Measurements from ENCODE around the gene TIGAR. TPM values are rescaled to one million over a fixed set of nuclear protein-coding genes. Genes with fewer than 3 reads are reported as not detected.

The TIGAR gene
- total RNA-seq, 1 donor from 2014 or later, result 13.6 TPM

DNA sequence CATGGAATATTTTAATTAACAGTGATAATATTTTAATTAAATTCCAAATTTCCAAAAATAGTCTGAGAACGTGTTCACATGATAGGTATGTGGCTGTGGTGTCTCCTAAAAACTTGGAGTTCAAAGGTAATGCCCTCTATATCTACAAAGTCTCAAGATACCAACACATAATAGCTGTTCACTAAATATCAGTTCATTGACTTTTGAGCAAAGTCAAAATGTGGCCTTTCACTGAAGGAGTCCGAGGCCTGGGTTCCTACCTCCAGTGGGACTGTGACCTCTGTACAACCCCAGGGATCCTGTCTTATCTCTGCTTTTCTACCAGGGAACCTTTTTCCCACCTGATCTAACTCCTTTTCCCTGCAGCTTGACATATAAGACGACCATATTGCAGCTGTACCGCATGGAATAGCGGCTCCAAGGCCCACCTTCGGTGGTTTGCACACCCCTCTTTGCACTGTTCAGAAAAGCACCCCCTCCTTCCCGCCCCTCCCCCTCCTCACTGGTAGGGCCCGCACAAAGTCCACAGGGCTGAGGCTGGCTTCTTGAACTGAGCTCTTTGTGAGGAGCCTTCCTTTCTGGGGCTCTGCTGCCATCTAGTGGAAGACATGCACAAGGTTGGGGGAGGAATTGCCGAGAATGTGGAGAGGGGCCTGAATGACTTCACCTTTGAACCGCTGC is 44.3 kb upstream of the TIGAR start:
- TF ChIP-seq, protein P1, sequence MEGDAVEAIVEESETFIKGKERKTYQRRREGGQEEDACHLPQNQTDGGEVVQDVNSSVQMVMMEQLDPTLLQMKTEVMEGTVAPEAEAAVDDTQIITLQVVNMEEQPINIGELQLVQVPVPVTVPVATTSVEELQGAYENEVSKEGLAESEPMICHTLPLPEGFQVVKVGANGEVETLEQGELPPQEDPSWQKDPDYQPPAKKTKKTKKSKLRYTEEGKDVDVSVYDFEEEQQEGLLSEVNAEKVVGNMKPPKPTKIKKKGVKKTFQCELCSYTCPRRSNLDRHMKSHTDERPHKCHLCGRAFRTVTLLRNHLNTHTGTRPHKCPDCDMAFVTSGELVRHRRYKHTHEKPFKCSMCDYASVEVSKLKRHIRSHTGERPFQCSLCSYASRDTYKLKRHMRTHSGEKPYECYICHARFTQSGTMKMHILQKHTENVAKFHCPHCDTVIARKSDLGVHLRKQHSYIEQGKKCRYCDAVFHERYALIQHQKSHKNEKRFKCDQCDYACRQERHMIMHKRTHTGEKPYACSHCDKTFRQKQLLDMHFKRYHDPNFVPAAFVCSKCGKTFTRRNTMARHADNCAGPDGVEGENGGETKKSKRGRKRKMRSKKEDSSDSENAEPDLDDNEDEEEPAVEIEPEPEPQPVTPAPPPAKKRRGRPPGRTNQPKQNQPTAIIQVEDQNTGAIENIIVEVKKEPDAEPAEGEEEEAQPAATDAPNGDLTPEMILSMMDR (IDR thresholded peaks at IDR 0.05; ENCODE audit: borderline replicate concordance), result peak; percentile 92
- Histone ChIP-seq H3K9me3 (replicated peaks) (no peaks in the 10 kb centered on the region), H3K4me1 (peaks cover 93% of the 10 kb centered on the region), H3K4me3 (peak overlapping the region; percentile 86), H3K27ac (replicated peaks) (peak overlapping the region; percentile 97), H3K27me3 (ENCODE audit: low read depth) (peaks cover 41% of the 10 kb centered on the region), H3K36me3 (peaks cover 39% of the 10 kb centered on the region)
- intact Hi-C loops (cut with micrococcal nuclease), result loop anchor here (5.0 to 10.0 kb wide), 2 partner anchors 169 to 282 kb away; no protein-coding TSS in a partner anchor
- DNase-seq, result peak; percentile 82

DNA sequence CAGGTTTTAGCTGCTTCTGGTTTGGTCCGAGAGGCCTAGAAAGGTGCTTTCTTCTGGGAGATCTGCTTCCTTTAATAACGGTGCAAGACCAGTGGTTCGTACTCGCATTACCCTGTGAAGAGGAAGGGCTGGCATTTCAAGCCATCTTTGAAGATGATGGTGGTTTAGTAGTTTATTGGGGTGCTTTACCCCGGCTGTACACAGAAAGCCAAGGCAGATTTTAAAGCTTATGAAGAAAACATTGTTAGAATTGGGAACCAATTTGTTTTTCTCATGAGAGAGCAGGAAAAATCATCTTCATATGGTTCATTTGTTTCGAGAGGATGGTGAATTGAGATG is 43.8 kb upstream of the TIGAR start:
- Histone ChIP-seq H3K9me3 (replicated peaks) (no peaks in the 10 kb centered on the region), H3K36me3 (peaks cover 44% of the 10 kb centered on the region), H3K27ac (replicated peaks) (peak overlapping the region; percentile 97), H3K4me1 (peaks cover 94% of the 10 kb centered on the region), H3K27me3 (ENCODE audit: low read depth) (peaks cover 38% of the 10 kb centered on the region), H3K4me3 (peak overlapping the region; percentile 86)
- TF ChIP-seq, protein P1 (IDR thresholded peaks at IDR 0.05; ENCODE audit: borderline replicate concordance), result peak; percentile 5
- intact Hi-C loops (cut with micrococcal nuclease), result loop anchor here (5.0 to 10.0 kb wide), 2 partner anchors 170 to 282 kb away; no protein-coding TSS in a partner anchor
- no peak for DNase-seq

DNA sequence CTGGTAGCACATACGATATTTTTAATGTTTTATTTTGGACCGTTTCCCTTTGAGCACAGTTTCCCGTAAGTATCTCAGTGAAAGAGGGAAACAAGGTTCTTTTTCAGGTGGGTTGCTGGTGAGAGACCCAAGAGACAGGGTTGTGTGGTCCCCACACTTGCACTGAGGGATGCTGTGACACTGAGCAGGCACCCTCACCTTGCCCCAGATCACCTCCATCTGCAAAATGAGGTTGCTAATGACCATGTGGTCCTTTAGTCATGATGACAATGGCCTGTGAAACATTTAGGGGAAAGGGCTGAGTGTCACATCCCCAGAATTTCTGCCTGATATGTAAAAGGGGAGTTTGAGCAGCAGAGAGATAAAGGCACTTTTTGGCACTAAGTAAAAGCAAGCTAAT is 43.2 kb upstream of the TIGAR start:
- H3K36me3 ChIP-seq, result peaks cover 51% of the 10 kb centered on the region
- H3K4me3 ChIP-seq, result peak overlapping the region; percentile 86
- peak overlapping the region; percentile 97 for H3K27ac ChIP-seq (replicated peaks)
- intact Hi-C loops (cut with micrococcal nuclease), result loop anchor here (5.0 to 10.0 kb wide), 2 partner anchors 171 to 283 kb away; no protein-coding TSS in a partner anchor
- H3K4me1 ChIP-seq, result peaks cover 94% of the 10 kb centered on the region
- no peak for DNase-seq
- peaks cover 31% of the 10 kb centered on the region for H3K27me3 ChIP-seq (ENCODE audit: low read depth)
- no peaks in the 10 kb centered on the region for H3K9me3 ChIP-seq (replicated peaks)
- TF ChIP-seq, protein P1 (IDR thresholded peaks at IDR 0.05; ENCODE audit: borderline replicate concordance), result no peak

DNA sequence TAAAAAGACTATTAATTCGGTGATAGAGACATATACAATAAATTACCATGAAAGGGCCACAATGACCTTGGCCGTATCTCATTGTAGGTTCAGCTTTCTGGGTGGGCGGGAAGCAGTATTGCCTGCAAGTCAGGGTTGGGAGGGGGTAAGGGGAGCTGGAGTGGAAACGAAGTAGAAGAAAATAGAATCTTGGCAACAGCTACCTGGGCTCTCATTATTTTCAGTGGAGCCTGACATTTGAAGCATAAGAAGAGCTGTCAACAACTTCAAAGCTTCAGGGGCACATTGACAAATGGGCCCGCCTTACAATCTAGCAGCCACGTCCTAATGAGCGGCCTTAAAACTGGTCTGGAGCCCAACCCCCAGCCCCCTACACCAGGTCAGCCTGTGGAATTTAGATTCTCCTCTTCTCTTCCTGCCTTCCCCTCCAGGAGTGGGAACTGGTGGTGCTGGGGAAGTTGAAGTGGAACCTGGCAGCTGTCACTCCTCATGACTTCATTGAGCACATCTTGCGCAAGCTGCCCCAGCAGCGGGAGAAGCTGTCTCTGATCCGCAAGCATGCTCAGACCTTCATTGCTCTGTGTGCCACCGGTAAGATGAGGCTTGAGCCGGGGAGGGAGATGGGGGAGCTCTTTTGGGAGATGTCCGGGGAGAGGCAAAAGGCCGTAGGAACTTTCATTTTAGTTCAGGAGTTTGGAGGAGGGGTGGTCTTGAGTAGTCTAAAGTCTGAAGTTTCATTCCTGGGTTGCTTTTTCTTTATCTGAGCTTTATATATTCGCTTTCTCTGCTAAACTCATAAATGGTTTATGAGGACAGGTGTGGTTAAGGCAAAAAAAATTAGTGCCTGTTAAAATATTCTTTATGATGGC is 42.5 kb upstream of the TIGAR start:
- H3K27me3 ChIP-seq (ENCODE audit: low read depth), result peaks cover 25% of the 10 kb centered on the region
- intact Hi-C loops (cut with micrococcal nuclease), result loop anchor here (5.0 to 10.0 kb wide), 2 partner anchors 171 to 284 kb away; no protein-coding TSS in a partner anchor
- peak overlapping the region; percentile 86 for H3K4me3 ChIP-seq
- peaks cover 57% of the 10 kb centered on the region for H3K36me3 ChIP-seq
- H3K4me1 ChIP-seq, result peaks cover 96% of the 10 kb centered on the region
- peak; percentile 76 for DNase-seq
- no peaks in the 10 kb centered on the region for H3K9me3 ChIP-seq (replicated peaks)
- TF ChIP-seq, protein P1 (IDR thresholded peaks at IDR 0.05; ENCODE audit: borderline replicate concordance), result no peak
- peak overlapping the region; percentile 97 for H3K27ac ChIP-seq (replicated peaks)

DNA sequence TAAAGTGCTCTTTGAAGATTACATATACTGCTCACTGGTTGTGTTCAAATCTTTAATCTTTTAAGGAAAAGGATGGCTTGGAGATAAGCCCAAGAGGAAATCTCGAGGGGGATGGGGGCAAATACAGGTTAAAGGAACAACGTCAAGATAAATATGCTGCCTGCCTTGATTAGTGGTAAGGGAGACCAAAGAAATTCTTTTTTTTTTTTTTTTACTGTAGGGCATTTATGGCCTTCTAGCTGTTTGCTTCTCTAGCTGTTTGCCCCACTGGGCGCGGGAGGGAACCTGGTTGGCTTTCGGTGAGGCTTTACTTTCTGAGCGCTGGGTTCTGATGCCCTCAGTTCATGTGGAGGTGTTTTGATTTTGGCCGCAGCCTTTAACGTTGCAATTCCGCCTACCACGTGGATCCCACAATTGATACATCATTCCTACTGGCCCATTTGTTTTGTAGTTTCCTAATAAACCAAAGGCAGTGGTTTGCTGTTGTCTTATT is 41.8 kb upstream of the TIGAR start:
- peak overlapping the region; percentile 97 for H3K27ac ChIP-seq (replicated peaks)
- TF ChIP-seq, protein P1 (IDR thresholded peaks at IDR 0.05; ENCODE audit: borderline replicate concordance), result no peak
- peak overlapping the region; percentile 86 for H3K4me3 ChIP-seq
- peaks cover 18% of the 10 kb centered on the region for H3K27me3 ChIP-seq (ENCODE audit: low read depth)
- DNase-seq, result no peak
- no peaks in the 10 kb centered on the region for H3K9me3 ChIP-seq (replicated peaks)
- peaks cover 62% of the 10 kb centered on the region for H3K36me3 ChIP-seq
- peaks cover 96% of the 10 kb centered on the region for H3K4me1 ChIP-seq
- intact Hi-C loops (cut with micrococcal nuclease), result loop anchor here (5.0 to 10.0 kb wide), 2 partner anchors 172 to 284 kb away; no protein-coding TSS in a partner anchor

Data from left ventricle myocardium inferior (tissue), 1 donor.